SK-N-SH treated with all-trans-retinoic acid at 6 μM for 48 hours (cell line): ENCODE data around the gene CCDC107.
"Not testable (repeated sequence)": the region's sequence is repeated elsewhere in the genome, so short reads cannot be mapped to it uniquely, and the experiment has no call there.

Experiments used
- ARNTL ChIP-seq: fragments of 450-650 bp; formaldehyde crosslinking; IDR thresholded peaks from 2 replicates; pipeline ENCODE4 v1.5.0; 2020; ENCODE audit warnings: low read depth, mild to moderate bottlenecking, moderate library complexity, borderline replicate concordance
- BACH2 ChIP-seq: fragments of 250-450 bp; sonication (Bioruptor Pico); IDR thresholded peaks from 2 replicates; pipeline ENCODE4 v1.9.0; 2021; ENCODE audit warnings: mild to moderate bottlenecking, borderline replicate concordance
- ISL1 ChIP-seq: fragments of 250-450 bp; sonication (Bioruptor Pico); IDR thresholded peaks from 2 replicates; pipeline ENCODE4 v2.1.2; 2022; ENCODE audit warnings: mild to moderate bottlenecking, moderate library complexity
- PPARA ChIP-seq: fragments of 250-450 bp; sonication (Bioruptor Pico); IDR thresholded peaks from 2 replicates; pipeline ENCODE4 v1.5.0; 2020; ENCODE audit warnings: mild to moderate bottlenecking, borderline replicate concordance
- RARB ChIP-seq: fragments of 250-450 bp; sonication (Bioruptor Pico); IDR thresholded peaks from 2 replicates; pipeline ENCODE4 v1.8.0; 2021; ENCODE audit warnings: mild to moderate bottlenecking, moderate library complexity
- SNAI2 ChIP-seq: fragments of 250-450 bp; sonication (Bioruptor Pico); IDR thresholded peaks from 2 replicates; pipeline ENCODE4 v1.5.0; 2020; ENCODE audit warnings: mild to moderate bottlenecking, moderate library complexity
- ZFP3 ChIP-seq: fragments of 250-450 bp; sonication (Bioruptor Pico); IDR thresholded peaks from 2 replicates; pipeline ENCODE4 v1.5.0; 2020; ENCODE audit warnings: mild to moderate bottlenecking, moderate library complexity
- ZNF70 ChIP-seq: fragments of 450-650 bp; formaldehyde crosslinking; IDR thresholded peaks from 2 replicates; pipeline ENCODE4 v1.5.0; 2020; ENCODE audit warnings: mild to moderate bottlenecking, moderate library complexity
- TF ChIP-seq, protein P1 (sequence below): fragments of 250-450 bp; sonication (Bioruptor Pico); IDR thresholded peaks from 2 replicates; pipeline ENCODE4 v1.8.0; 2020; ENCODE audit warnings: mild to moderate bottlenecking, moderate library complexity, borderline replicate concordance
- TF ChIP-seq, protein P2 (sequence below): fragments of 250-450 bp; sonication (Bioruptor Pico); IDR thresholded peaks from 2 replicates; pipeline ENCODE4 v1.5.0; 2020; ENCODE audit warnings: mild to moderate bottlenecking, moderate library complexity

DNA sequence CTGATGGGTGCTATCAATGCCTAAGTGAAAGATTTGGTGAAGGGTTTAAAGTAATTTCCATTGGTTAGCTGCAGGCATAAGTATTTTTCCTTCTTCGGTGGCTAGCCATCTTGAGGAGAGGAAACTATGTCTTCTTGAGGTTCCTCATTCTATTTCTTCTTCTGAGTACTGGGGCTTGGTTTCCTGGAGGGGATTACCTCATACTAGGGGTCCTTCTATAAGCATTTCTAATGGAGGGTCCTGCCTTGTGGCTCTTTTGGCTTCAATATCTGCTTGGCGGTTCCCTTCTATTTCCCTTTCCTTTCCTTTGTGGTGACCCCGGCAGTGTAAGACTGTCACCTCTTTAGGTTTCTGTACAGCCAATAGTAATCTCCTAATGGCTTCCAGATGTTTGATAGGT is 16.6 kb upstream of the CCDC107 start:
- not testable (repeated sequence) for TF ChIP-seq BACH2 (CRISPR knock-in tag); RARB; ISL1; ZNF70; ARNTL (CRISPR knock-in tag); PPARA (CRISPR knock-in tag); ZFP3 (CRISPR knock-in tag); SNAI2 (CRISPR knock-in tag)
- TF ChIP-seq, protein P1, sequence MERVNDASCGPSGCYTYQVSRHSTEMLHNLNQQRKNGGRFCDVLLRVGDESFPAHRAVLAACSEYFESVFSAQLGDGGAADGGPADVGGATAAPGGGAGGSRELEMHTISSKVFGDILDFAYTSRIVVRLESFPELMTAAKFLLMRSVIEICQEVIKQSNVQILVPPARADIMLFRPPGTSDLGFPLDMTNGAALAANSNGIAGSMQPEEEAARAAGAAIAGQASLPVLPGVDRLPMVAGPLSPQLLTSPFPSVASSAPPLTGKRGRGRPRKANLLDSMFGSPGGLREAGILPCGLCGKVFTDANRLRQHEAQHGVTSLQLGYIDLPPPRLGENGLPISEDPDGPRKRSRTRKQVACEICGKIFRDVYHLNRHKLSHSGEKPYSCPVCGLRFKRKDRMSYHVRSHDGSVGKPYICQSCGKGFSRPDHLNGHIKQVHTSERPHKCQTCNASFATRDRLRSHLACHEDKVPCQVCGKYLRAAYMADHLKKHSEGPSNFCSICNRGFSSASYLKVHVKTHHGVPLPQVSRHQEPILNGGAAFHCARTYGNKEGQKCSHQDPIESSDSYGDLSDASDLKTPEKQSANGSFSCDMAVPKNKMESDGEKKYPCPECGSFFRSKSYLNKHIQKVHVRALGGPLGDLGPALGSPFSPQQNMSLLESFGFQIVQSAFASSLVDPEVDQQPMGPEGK (CRISPR knock-in tag) = not testable (repeated sequence)
- TF ChIP-seq, protein P2, sequence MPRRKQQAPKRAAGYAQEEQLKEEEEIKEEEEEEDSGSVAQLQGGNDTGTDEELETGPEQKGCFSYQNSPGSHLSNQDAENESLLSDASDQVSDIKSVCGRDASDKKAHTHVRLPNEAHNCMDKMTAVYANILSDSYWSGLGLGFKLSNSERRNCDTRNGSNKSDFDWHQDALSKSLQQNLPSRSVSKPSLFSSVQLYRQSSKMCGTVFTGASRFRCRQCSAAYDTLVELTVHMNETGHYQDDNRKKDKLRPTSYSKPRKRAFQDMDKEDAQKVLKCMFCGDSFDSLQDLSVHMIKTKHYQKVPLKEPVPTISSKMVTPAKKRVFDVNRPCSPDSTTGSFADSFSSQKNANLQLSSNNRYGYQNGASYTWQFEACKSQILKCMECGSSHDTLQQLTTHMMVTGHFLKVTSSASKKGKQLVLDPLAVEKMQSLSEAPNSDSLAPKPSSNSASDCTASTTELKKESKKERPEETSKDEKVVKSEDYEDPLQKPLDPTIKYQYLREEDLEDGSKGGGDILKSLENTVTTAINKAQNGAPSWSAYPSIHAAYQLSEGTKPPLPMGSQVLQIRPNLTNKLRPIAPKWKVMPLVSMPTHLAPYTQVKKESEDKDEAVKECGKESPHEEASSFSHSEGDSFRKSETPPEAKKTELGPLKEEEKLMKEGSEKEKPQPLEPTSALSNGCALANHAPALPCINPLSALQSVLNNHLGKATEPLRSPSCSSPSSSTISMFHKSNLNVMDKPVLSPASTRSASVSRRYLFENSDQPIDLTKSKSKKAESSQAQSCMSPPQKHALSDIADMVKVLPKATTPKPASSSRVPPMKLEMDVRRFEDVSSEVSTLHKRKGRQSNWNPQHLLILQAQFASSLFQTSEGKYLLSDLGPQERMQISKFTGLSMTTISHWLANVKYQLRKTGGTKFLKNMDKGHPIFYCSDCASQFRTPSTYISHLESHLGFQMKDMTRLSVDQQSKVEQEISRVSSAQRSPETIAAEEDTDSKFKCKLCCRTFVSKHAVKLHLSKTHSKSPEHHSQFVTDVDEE (CRISPR knock-in tag) = not testable (repeated sequence)
